Measurements from ENCODE around the gene FBN1.

Gene FBN1

DNA sequence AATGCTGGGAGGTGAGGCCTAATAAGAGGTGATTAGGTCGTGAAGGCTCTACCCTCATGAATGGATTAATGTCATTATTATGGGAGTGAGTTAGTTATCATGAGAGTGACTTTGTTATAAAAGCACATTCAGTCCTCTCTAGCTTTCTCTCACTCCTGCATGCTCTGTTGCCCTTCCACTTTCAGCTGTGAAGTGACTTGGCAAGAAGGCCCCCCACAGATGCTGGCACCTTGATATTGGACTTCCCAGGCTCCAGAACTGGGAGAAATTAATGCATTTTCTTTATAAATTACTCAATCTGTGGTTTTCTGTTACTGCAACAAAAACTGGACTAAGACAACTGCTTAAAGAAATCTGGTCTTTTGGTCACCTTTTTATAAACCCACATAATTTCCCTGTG, 144.3 kb downstream of the FBN1 start:
- DNase-seq = no peak

GRCh38 chr15:48500595-48500994, 144.9 kb downstream of the FBN1 start:
- no peak for DNase-seq

- DNase-seq = no peak
Observed at GRCh38 chr15:48499978-48500377, 145.5 kb downstream of the FBN1 start.

GRCh38 chr15:48498828-48499227, 146.7 kb downstream of the FBN1 start:
- no peak for DNase-seq

GRCh38 chr15:48494631-48495030, 150.9 kb downstream of the FBN1 start:
- no peak for DNase-seq

GRCh38 chr15:48493763-48494225, 151.7 kb downstream of the FBN1 start:
- no peak for DNase-seq

- DNase-seq = no peak
Observed at GRCh38 chr15:48493084-48493762, 152.3 kb downstream of the FBN1 start.

- no peak for DNase-seq
Observed at GRCh38 chr15:48486228-48486627, 159.3 kb downstream of the FBN1 start.

DNA sequence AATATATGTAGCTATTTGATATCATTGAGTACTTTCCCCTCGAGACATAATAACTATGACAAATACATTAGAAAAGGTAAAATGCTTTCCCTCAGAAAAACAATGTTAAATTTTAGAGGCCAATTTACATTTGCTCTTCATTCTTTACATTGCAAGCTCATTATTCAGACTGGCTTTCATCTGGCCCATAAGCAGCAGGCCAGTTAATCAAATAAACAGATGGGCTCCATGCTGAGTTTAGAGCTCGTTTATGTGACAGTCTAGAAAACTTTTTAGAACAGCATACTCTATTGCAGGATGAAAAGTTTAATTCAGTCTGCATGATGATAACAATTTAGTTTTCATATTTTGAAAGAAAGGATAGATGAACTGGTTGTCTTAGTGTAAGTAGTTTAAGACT, 163.7 kb downstream of the FBN1 start:
- DNase-seq = no peak

DNA sequence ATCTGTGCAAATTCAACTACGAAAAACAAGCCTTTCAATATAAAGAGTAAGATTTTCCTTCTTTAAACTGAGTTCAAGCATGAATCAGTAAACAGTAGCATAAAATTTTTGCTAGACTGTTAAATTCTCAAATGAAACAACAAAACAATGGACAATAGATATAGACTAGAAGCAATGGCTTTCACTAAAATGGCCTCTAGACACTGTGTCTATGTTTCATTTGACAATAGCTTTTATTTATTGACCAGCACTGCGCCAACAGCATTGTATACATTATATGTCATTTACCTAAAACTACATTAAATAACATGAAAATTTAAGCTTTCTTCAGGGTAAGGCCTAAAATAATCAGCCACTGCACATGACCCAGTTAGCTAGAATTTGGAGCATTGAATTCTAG, 165.8 kb downstream of the FBN1 start:
- DNase-seq = no peak

- DNase-seq = no peak
Observed at GRCh38 chr15:48478581-48478980, 166.9 kb downstream of the FBN1 start.

DNA sequence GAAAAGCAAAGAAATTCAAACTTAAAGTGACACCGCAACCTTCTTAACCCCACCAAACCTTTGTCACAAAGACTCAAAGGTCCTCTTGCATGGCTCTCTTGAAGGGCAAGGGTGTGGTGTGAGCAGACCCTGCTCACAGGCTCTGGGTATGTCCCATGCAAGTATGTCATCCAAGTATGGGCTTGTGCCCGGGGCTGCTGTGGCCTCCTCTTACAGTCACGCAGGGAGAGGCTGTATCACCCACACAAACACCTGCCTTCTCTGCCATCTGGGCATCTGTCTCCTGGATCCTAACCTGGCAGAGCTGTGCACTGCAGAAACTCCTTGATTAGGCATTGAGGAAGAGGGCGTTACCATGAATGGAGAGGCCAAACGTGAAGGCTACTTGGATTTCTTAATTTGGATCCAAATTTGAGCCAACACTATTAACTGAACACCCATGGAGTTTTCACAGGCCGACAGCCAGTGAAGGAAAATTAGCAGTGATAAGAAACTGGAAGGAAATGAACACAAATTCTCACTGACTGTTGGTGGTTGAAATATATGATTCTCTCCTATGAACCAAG, 167.6 kb downstream of the FBN1 start:
- DNase-seq = no peak

GRCh38 chr15:48475600-48476395, 169.7 kb downstream of the FBN1 start:
- DNase-seq = no peak

- no peak for DNase-seq
Observed at GRCh38 chr15:48473667-48474066, 171.8 kb downstream of the FBN1 start.

DNA sequence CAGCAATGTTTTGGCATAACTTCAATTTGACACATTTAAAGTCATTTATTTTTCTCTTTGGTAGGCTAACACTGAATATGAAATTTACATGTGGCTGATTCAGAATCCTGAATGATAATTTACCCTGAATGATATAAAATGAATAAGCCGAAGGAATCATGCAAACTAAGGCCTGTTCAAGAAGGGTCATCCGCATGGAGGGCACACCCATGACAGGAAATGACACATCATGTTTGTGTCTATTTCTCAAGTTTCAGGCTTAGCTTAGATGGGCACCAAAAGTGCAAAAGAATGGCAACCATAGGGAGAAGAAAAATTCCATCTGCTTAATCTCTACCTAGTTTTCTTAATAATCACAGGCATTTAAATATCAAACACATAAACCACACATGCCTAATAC, 172.8 kb downstream of the FBN1 start:
- DNase-seq = no peak

- no peak for DNase-seq
Observed at GRCh38 chr15:48471073-48471472, 174.4 kb downstream of the FBN1 start.

DNA sequence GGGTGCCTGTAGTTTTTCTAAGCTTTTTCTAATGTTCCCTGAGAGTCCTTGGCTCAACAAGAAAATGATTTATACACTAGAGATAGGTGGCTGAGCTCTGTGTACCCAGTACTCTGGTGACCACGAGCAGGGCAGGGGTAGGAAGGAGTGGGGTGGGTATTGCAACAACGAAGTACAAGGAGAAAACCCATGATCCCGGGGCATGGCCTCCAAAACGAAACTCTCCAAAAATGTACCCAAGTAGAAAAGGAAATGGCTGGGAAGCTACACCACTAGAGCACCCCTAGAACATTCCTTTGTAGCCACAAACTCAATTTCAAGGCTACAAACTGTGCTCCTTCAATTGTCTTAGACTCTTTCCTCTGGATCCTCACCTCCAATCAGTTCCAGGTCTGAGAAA, 175.4 kb downstream of the FBN1 start:
- DNase-seq = no peak

DNA sequence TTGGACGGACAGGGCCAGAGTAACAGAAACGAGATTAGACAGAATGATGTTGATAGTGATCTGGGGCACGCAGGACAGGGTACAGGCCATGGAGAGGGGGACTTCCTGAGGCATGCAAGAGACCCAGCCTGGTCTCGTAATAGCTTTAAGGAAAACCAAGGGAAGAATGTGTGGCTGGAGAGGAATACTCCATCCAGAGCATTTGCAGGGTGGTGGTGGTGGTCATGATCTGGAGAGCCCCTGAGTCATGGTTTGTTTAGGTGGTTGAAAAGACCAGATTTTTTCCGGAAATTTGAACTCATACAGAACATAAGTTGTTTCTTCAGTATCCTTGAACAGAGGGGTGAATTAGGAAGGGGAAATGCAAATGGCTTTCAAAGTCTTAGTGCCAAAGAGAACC, 175.8 kb downstream of the FBN1 start:
- DNase-seq = no peak

GRCh38 chr15:48469271-48469670, 176.2 kb downstream of the FBN1 start:
- DNase-seq = no peak

DNA sequence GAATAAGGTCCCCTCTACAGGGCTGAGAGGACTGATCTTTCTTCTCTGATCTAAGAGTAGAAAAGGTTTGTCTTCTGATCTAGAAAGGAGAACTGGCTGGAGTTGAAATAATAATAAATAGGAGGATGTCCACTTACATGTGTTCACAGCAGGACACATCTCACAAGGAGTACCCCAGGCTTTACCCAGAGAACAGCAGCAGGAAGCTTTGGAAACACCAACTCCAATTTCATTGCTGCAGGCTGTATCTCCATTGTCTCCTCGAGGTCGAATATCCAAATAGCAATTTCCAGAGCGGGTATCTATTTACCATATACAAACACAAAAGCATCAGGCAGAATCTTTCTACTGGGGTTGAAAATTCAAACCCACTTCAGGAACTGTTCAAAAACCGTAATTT, 177.7 kb downstream of the FBN1 start:
- no peak for DNase-seq

- DNase-seq = no peak
Observed at GRCh38 chr15:48466820-48467219, 178.7 kb downstream of the FBN1 start.

DNA sequence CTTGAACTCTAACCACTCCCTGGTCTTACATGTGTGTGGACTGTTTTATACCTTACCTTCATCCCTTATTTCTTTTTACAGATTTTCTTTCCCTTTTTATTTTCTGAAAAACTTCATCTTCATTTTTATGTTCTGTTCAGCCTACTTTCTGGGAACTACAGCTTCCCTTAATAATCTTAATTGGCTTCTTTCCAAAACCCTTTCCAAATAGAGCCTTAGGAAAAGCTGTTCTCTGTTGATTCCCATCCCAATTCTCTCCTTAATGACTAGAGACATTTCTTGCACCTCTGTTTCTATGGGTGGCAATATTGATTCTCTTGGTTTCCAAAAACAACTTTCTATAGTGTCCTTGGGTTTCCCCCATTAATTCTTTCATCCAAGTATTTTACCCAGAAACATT, 179.4 kb downstream of the FBN1 start:
- no peak for DNase-seq

- DNase-seq = no peak
Observed at GRCh38 chr15:48465410-48465809, 180.1 kb downstream of the FBN1 start.

DNA sequence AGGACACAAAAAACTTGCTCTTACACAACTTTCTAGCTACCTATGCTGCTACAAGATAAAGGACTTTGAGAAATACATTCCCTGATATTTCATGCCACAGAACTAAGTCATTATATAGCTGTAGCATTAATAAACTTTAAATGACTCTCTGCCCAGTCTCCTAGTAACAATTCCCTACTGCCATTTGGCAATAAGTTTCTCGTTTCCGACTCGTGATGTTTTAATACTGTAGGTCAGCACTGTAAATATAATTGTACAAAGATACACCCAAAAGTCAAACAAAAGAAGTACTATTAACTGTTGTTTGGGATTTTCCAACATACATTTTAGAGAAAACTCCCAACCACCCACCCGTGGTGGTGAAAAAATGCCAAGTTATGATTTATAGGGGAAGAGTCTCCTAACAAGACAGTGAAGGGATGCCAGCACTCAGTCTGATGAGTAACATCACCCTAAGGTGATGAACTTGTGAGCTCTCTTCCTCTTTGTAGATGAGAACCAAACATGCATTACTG, 182.1 kb downstream of the FBN1 start:
- DNase-seq = no peak
